ENCODE measurements around the gene NTSR2. TPM values are rescaled to one million over a fixed set of nuclear protein-coding genes. Genes with fewer than 3 reads are reported as not detected.

NTSR2 gene
- total RNA-seq, 5 donors from 2014 or later (not counting 1 experiment from before 2014, with no cell fraction given): not detected

GRCh38 chr2:11672407-11672806 is 2.4 kb upstream of the NTSR2 start:
- H3K27ac ChIP-seq (ENCODE audit: low read length): no peak overlapping the region
- H3K36me3 Mint-ChIP-seq: peaks cover 4% of the 10 kb centered on the region
- no peak for DNase-seq
- no peaks in the 10 kb centered on the region for H3K36me3 ChIP-seq (ENCODE audit: control insufficient read depth in 2 of 2, extremely low read depth in 1 of 2, insufficient read depth in 1 of 2, low read length in 1 of 2)
- no peaks in the 10 kb centered on the region for H3K4me1 ChIP-seq (ENCODE audit: control insufficient read depth in 1 of 2, extremely low read depth in 1 of 2, insufficient read depth in 2 of 2, low read length in 2 of 2)
- peaks cover 20 to 39% of the 10 kb centered on the region in 2 experiments for H3K27me3 ChIP-seq (replicated peaks in 1 of 2; ENCODE audit: control insufficient read depth in 2 of 2, extremely low read depth in 1 of 2, insufficient read depth in 2 of 2, low read length in 1 of 2)
- peaks cover 48 to 62% of the 10 kb centered on the region in 2 donors for H3K27me3 Mint-ChIP-seq
- H3K4me3 Mint-ChIP-seq: no peak overlapping the region
- no peak overlapping the region for H3K4me3 ChIP-seq (ENCODE audit: control insufficient read depth in 1 of 2, extremely low read depth in 1 of 2, low read length in 1 of 2)
- no peak for ATAC-seq (replicated peaks in 1 of 4)
- ChIA-PET CTCF (no interaction called here), POLR2A (no interaction called here)
- H3K4me1 Mint-ChIP-seq: peaks cover 0 to 7% (median 3%) of the 10 kb centered on the region in 3 donors
- H3K27ac Mint-ChIP-seq: peak overlapping the region in 1 of 2 donors; percentile 12
- 0% methylated on average over 1 of the region's 3 CpGs for WGBS (ENCODE audit: insufficient coverage)
- no peaks in the 10 kb centered on the region for H3K9me3 ChIP-seq
- no peaks in the 10 kb centered on the region for H3K9me3 Mint-ChIP-seq

DNA sequence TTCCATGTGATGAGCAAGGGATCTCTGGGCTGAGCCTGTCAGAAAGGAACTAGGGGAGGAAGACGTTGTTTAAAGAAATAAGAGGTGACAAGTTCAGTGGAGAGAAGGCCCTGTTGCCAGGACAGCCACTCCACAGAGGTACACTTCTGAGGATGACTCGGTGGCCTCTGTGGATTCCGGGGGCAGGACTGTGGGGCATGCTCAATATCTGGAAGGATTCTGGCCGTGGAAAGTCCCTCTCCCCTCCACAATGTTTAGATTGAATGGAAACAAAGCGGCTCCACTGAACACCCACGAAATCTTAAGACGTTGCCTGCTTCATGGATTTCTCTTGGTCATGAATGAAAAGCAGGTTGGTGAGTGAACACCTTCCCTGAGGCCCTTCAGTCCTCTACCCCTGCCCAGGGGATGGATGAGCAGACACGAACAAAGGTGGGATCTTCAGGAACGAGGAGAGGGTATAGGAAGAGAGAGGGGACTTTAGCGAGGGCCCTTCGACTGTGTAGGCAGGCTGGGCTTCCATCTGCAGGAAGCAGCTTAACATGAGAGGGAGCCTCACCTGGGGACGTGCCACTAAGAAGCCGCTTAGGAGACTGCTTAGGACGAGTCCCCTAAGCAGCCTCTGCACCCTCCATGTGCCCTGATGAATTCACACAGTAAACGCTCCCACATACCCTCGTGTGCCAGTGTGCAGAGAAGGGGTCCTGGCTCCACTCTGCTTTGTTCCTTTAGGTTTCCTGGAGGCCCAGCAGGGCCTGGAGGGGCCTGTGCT is 1.9 kb downstream of the NTSR2 start:
- Mint-ChIP-seq H3K27ac (no peak overlapping the region), H3K4me1 (peaks cover 0 to 7% (median 3%) of the 10 kb centered on the region in 3 donors), H3K4me3 (no peak overlapping the region), H3K36me3 (peaks cover 4% of the 10 kb centered on the region), H3K9me3 (peaks cover 0 to under 1% (median 0%) of the 10 kb centered on the region in 3 donors), H3K27me3 (peaks cover 40 to 43% of the 10 kb centered on the region in 2 donors)
- no peak overlapping the region for H3K27ac ChIP-seq (ENCODE audit: low read length)
- peaks cover 7 to 28% of the 10 kb centered on the region in 2 experiments for H3K27me3 ChIP-seq (replicated peaks in 1 of 2; ENCODE audit: control insufficient read depth in 2 of 2, extremely low read depth in 1 of 2, insufficient read depth in 2 of 2, low read length in 1 of 2)
- H3K36me3 ChIP-seq (ENCODE audit: control insufficient read depth in 2 of 2, extremely low read depth in 1 of 2, insufficient read depth in 1 of 2, low read length in 1 of 2): no peaks in the 10 kb centered on the region
- H3K4me1 ChIP-seq (ENCODE audit: control insufficient read depth in 1 of 2, extremely low read depth in 1 of 2, insufficient read depth in 2 of 2, low read length in 2 of 2): no peaks in the 10 kb centered on the region
- 70% methylated on average over 8 of the region's 16 CpGs for WGBS (ENCODE audit: insufficient coverage)
- ATAC-seq (replicated peaks in 1 of 4): no peak
- H3K9me3 ChIP-seq: no peaks in the 10 kb centered on the region
- DNase-seq: no peak
- ChIA-PET POLR2A (no interaction called here), CTCF (interaction anchor here in 1 of 2 donors (0.6 kb wide), 1 partner anchor 25 kb away, joined by 5 read pairs; no protein-coding TSS in a partner anchor)
- H3K4me3 ChIP-seq (ENCODE audit: control insufficient read depth in 1 of 2, extremely low read depth in 1 of 2, low read length in 1 of 2): no peak overlapping the region

DNA sequence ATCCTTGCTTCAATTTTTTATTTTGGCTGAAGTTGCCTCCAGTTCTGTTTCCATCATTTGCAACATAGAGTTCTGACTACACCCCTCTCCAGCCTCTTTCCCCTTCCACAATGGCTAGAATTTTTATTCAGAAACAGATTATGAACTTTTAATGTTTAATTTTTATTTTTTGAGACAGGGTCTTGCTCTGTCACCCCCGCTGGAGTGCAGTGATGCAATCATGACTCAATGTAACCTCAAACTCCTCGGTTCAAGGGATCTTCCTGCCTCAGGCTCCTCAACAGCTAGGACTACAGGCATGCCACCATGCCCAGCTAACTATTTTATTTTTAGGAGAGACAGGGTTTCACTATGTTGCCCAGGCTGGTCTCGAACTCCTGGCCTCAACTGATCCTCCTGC is 2.8 kb downstream of the NTSR2 start:
- WGBS (ENCODE audit: insufficient coverage): 53% methylated on average over 3 of the region's 3 CpGs
- Mint-ChIP-seq H3K4me3 (no peak overlapping the region), H3K36me3 (peaks cover 5% of the 10 kb centered on the region), H3K4me1 (peaks cover 0 to 7% (median 3%) of the 10 kb centered on the region in 3 donors), H3K9me3 (peaks cover 0 to 7% (median 0%) of the 10 kb centered on the region in 3 donors), H3K27me3 (peaks cover 37 to 39% of the 10 kb centered on the region in 2 donors), H3K27ac (no peak overlapping the region)
- no peak overlapping the region for H3K27ac ChIP-seq (ENCODE audit: low read length)
- DNase-seq (no peak), ATAC-seq (replicated peaks in 1 of 4) (no peak)
- H3K27me3 ChIP-seq (replicated peaks in 1 of 2; ENCODE audit: control insufficient read depth in 2 of 2, extremely low read depth in 1 of 2, insufficient read depth in 2 of 2, low read length in 1 of 2): peaks cover 7 to 28% of the 10 kb centered on the region in 2 experiments
- H3K4me3 ChIP-seq (ENCODE audit: control insufficient read depth in 1 of 2, extremely low read depth in 1 of 2, low read length in 1 of 2): no peak overlapping the region
- ChIA-PET CTCF (interaction anchor here in 1 of 2 donors (0.6 kb wide), 1 partner anchor 26 kb away, joined by 5 read pairs; no protein-coding TSS in a partner anchor), POLR2A (no interaction called here)
- no peaks in the 10 kb centered on the region for H3K9me3 ChIP-seq
- H3K36me3 ChIP-seq (ENCODE audit: control insufficient read depth in 2 of 2, extremely low read depth in 1 of 2, insufficient read depth in 1 of 2, low read length in 1 of 2): no peaks in the 10 kb centered on the region
- no peaks in the 10 kb centered on the region for H3K4me1 ChIP-seq (ENCODE audit: control insufficient read depth in 1 of 2, extremely low read depth in 1 of 2, insufficient read depth in 2 of 2, low read length in 2 of 2)

DNA sequence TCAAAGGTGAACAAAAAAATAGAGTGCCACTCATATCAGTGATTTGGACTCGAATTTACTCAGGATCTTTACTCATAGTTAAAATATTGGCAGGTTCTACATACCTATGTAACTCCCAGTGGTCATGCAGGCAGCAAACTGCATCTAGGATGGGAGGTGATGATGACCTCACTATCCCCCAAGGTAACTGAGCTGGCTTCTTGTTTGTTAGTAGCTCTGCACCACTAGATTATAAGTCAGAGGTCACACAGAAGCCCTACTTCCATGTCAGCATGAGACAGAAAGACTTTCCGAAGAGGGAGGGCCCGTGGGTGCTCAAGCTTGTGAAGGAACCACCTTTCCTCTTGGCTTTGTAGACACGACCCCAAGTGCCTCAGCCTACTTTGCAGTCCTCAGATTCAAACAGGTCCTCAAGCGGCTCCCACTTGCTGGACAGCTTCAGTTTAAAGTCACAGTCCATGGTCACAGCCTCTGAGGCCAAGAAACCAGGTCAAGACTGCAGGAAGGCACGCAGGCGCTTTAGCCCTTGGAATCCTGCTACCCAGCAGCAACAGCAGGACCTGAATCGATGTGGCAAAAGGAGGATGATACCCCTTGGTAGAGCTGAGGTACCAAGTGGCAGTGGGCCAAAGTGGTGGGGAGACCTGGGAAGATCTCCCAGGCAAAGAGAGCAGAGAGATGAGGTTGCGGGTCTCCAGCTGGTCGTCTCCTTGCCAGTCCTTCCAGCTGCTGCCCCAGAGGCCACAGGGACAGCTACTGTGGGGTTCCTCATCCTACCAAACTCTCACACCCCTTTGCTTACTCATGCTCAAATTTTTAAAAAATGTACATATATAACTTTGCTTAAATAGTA is 4.3 kb downstream of the NTSR2 start:
- WGBS (ENCODE audit: insufficient coverage): 84% methylated on average over 7 of the region's 10 CpGs
- peaks cover 7% of the 10 kb centered on the region for H3K36me3 Mint-ChIP-seq
- no peak for ATAC-seq (replicated peaks in 1 of 4)
- peaks cover 0 to 10% (median 0%) of the 10 kb centered on the region in 3 donors for H3K9me3 Mint-ChIP-seq
- H3K27me3 ChIP-seq (replicated peaks in 1 of 2; ENCODE audit: control insufficient read depth in 2 of 2, extremely low read depth in 1 of 2, insufficient read depth in 2 of 2, low read length in 1 of 2): peaks cover 4 to 36% of the 10 kb centered on the region in 2 experiments
- H3K4me1 ChIP-seq (ENCODE audit: control insufficient read depth in 1 of 2, extremely low read depth in 1 of 2, insufficient read depth in 2 of 2, low read length in 2 of 2): no peaks in the 10 kb centered on the region
- no peak overlapping the region for H3K4me3 Mint-ChIP-seq
- no peaks in the 10 kb centered on the region for H3K9me3 ChIP-seq
- POLR2A ChIA-PET: no interaction called here
- H3K27ac Mint-ChIP-seq: no peak overlapping the region
- H3K4me3 ChIP-seq (ENCODE audit: control insufficient read depth in 1 of 2, extremely low read depth in 1 of 2, low read length in 1 of 2): no peak overlapping the region
- CTCF ChIA-PET: interaction anchor here in 1 of 2 donors (0.6 kb wide), 1 partner anchor 1051 kb away, joined by 3 read pairs; the partner anchor contains the start of gene TRIB2
- no peak for DNase-seq
- peaks cover 0 to 7% (median 3%) of the 10 kb centered on the region in 3 donors for H3K4me1 Mint-ChIP-seq
- no peak overlapping the region for H3K27ac ChIP-seq (ENCODE audit: low read length)
- peaks cover 43 to 44% of the 10 kb centered on the region in 2 donors for H3K27me3 Mint-ChIP-seq
- H3K36me3 ChIP-seq (ENCODE audit: control insufficient read depth in 2 of 2, extremely low read depth in 1 of 2, insufficient read depth in 1 of 2, low read length in 1 of 2): no peaks in the 10 kb centered on the region

GRCh38 chr2:11665028-11665427 is 5.0 kb downstream of the NTSR2 start:
- H3K36me3 Mint-ChIP-seq: peaks cover 3% of the 10 kb centered on the region
- peaks cover 0 to 4% (median 0%) of the 10 kb centered on the region in 3 donors for H3K4me1 Mint-ChIP-seq
- DNase-seq (no peak), ATAC-seq (replicated peaks in 1 of 4) (no peak)
- Histone ChIP-seq H3K4me1 (ENCODE audit: control insufficient read depth in 1 of 2, extremely low read depth in 1 of 2, insufficient read depth in 2 of 2, low read length in 2 of 2) (no peaks in the 10 kb centered on the region), H3K4me3 (ENCODE audit: control insufficient read depth in 1 of 2, extremely low read depth in 1 of 2, low read length in 1 of 2) (no peak overlapping the region), H3K36me3 (ENCODE audit: control insufficient read depth in 2 of 2, extremely low read depth in 1 of 2, insufficient read depth in 1 of 2, low read length in 1 of 2) (no peaks in the 10 kb centered on the region), H3K27me3 (replicated peaks in 1 of 2; ENCODE audit: control insufficient read depth in 2 of 2, extremely low read depth in 1 of 2, insufficient read depth in 2 of 2, low read length in 1 of 2) (peaks cover 4 to 33% of the 10 kb centered on the region in 2 experiments), H3K27ac (ENCODE audit: low read length) (no peak overlapping the region), H3K9me3 (no peaks in the 10 kb centered on the region)
- H3K27ac Mint-ChIP-seq: no peak overlapping the region
- peaks cover 0 to 10% (median 0%) of the 10 kb centered on the region in 3 donors for H3K9me3 Mint-ChIP-seq
- H3K4me3 Mint-ChIP-seq: no peak overlapping the region
- 87% methylated on average over 11 of the region's 11 CpGs for WGBS (ENCODE audit: insufficient coverage)
- CTCF ChIA-PET: interaction anchor here in 1 of 2 donors (0.6 kb wide), 2 partner anchors 1052 to 1321 kb away, joined by 3 read pairs; partner anchors contain the start of gene TRIB2
- H3K27me3 Mint-ChIP-seq: peaks cover 37 to 41% of the 10 kb centered on the region in 2 donors
- POLR2A ChIA-PET: interaction anchor here in 1 of 2 donors (0.7 kb wide), 1 partner anchor 17 kb away, joined by 12 read pairs; no protein-coding TSS in a partner anchor

- Histone ChIP-seq H3K4me3 (ENCODE audit: control insufficient read depth in 1 of 2, extremely low read depth in 1 of 2, low read length in 1 of 2) (no peak overlapping the region), H3K27ac (ENCODE audit: low read length) (no peak overlapping the region), H3K4me1 (ENCODE audit: control insufficient read depth in 1 of 2, extremely low read depth in 1 of 2, insufficient read depth in 2 of 2, low read length in 2 of 2) (no peaks in the 10 kb centered on the region), H3K9me3 (no peaks in the 10 kb centered on the region), H3K27me3 (replicated peaks in 1 of 2; ENCODE audit: control insufficient read depth in 2 of 2, extremely low read depth in 1 of 2, insufficient read depth in 2 of 2, low read length in 1 of 2) (peaks cover 0 to 38% of the 10 kb centered on the region in 2 experiments), H3K36me3 (ENCODE audit: control insufficient read depth in 2 of 2, extremely low read depth in 1 of 2, insufficient read depth in 1 of 2, low read length in 1 of 2) (no peaks in the 10 kb centered on the region)
- no peak overlapping the region for H3K27ac Mint-ChIP-seq
- no CpG with 5 or more reads among the region's 2 CpGs for WGBS (ENCODE audit: insufficient coverage)
- H3K4me1 Mint-ChIP-seq: no peaks in the 10 kb centered on the region
- ChIA-PET POLR2A (no interaction called here), CTCF (no interaction called here)
- H3K36me3 Mint-ChIP-seq: peaks cover 3% of the 10 kb centered on the region
- H3K9me3 Mint-ChIP-seq: peaks cover 0 to 10% (median 0%) of the 10 kb centered on the region in 3 donors
- H3K4me3 Mint-ChIP-seq: no peak overlapping the region
- peaks cover 36 to 42% of the 10 kb centered on the region in 2 donors for H3K27me3 Mint-ChIP-seq
- ATAC-seq (replicated peaks in 1 of 4) (no peak), DNase-seq (no peak)
Observed at GRCh38 chr2:11663427-11663826, 6.6 kb downstream of the NTSR2 start.

Measured in T-cell (primary cell).